ENCODE results near the gene STEAP1.
"Not testable (repeated sequence)": the region's sequence is repeated elsewhere in the genome, so short reads cannot be mapped to it uniquely, and the experiment has no call there.

DNA sequence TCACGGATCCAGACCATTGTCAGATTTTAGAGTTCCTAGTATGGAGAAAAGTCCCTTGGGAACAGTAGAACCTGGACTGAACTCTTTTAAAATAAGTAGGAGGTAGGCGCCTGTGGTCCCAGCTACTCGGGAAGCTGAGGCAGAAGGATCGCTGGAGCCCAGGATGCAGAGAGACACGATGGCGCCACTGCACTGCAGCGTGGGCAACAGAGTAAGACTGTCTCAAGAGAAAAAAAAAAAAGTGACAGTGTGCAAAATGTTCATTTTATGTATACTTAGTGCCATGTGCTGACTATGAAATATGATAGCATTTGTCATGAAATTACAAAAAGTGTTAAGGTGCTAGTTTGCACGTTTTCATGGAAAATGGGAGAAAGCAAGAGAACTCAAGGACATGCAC, 22.5 kb upstream of the STEAP1 start:
- TF ChIP-seq CTCF, EP300, POLR2A (IDR thresholded peaks at IDR 0.05): not testable (repeated sequence)

Data from tibial nerve (tissue), 4 donors.